A204.1 (cell line): ENCODE results near the gene KIAA0753.

Experiments
- FAIRE-seq: peaks from 2 replicates; lab custom pipeline; 2012; peaks lifted over from hg19 to GRCh38; lab: Jason Lieb, UNC

Gene KIAA0753

DNA sequence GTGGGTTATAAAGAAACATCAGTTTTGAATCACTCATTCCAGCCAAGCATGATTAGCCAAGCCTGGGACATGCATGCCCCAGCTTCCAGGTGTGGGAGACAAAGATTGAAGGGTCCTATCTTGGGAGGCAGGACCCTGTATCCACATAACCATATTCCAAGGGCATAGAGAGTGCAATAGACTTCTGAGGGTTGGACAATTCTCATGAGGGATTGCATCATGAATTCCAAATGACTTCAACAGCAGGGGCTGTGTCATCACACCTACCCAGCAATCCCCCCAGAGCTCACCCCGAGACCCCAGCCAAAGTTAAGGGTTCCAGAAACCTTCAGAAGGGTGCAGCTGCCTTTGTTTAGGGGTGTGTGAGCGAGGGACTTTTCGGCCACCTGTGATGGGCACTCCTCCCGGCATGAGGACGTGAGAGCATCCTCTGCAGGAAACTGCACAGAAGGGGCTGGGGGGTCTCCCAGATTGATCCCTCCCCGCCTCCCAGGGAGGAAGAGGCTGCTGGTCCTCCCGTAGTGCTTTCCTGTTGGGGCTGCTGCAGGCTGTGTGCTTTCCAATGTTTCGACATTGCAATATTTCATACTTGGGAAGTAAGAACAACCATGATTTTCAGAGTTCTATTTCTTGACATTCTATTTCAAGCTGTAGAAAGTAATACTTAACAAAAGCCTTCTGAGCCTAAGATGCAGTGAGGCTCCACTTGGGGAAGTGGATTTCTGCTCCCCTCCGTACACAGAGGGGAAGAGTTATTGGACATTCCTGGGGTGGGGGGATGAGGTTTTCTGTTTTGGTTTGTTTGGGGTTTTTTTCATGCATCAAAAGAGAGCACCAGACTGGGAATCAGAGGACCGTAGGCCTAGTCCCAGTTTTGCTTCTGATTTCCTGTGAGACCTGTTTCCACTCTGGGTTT is 70.9 kb downstream of the KIAA0753 start:
- FAIRE-seq: no peak

DNA sequence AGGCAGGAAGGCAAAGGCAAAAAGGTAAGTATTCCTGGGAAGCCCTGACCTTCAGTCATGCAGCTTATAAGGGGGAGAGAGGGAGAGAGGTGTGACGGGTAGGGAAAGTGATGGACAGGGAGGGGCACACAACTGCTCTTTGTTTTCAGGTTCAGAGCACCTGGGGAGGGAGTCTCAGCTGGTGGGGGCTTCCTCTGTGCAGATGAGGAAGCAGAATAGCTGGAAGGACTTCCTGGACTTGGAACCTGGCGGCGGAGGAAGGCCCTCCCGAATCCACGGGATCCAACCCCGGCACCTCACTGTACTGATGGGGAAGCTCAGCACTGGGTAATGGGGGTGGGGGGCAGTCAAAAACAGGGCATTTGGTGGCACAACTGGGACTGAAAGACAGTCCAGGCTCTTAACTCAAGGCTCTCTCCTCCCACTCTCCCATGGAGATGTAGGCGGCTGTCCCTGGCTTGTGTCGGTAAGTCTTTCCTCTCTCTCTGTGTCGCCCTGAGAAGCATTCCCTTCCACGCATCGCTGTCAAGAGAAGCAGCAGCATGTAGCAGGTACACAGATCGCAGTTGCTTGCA is 72.2 kb downstream of the KIAA0753 start:
- FAIRE-seq: no peak

DNA sequence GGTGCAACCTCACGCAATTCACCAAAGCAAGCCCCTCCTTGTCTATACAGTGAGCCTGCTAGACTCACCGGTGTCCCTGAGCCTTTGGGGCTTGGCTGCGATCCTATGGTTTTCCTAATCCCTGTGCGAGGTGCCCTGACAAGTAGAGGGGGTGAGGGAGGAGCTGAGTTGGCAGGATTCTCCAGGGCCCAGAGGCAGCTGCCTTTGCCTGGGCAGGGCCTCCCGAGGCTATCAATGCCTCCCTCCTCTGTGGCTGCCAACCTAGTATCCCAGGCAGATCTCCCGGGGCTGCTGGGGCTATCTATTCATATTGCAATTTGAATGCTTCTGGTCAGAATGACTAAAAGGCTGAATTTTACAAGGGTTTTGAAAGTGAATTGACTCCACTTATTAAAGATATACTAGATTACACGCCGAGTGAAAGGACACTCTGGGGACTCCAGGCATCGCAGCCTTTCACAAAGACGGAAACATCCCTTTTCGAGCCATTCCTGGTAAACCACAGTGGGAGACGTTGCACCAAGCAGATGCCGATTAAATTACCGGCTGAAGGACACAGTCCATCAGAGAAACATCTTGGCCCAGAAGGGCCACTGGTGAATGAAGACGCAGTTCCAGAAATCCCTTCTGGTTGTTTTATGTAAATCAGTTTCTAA is 72.9 kb downstream of the KIAA0753 start:
- no peak for FAIRE-seq

GRCh38 chr17:6561446-6561845 is 79.1 kb downstream of the KIAA0753 start:
- no peak for FAIRE-seq

- no peak for FAIRE-seq
Measured at GRCh38 chr17:6560496-6560895, 80.0 kb downstream of the KIAA0753 start.

DNA sequence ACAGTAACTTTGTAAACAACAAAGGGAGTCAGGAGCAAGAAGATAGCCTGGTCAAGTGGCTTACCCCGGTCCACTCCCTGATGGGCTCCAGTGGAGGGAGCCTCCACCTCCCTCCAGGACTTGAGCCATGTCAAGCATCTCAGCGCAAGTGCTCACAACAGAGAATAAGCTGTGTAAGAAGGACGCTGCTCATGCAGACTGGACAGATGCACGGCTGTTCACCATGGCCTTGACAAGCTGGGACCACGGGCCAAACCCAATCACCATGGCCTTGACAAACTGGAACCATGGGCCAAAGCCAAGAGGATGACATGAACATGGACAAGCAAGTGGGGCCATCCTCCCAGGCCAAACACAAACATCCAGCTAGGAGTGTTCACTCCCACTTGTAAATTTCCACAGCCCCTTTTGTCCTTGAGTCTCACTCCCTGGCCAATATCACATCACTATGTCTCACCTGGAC is 80.7 kb downstream of the KIAA0753 start:
- no peak for FAIRE-seq

- FAIRE-seq: no peak
Measured at GRCh38 chr17:6558932-6559752, 81.4 kb downstream of the KIAA0753 start.

GRCh38 chr17:6558276-6558675 is 82.2 kb downstream of the KIAA0753 start:
- no peak for FAIRE-seq

DNA sequence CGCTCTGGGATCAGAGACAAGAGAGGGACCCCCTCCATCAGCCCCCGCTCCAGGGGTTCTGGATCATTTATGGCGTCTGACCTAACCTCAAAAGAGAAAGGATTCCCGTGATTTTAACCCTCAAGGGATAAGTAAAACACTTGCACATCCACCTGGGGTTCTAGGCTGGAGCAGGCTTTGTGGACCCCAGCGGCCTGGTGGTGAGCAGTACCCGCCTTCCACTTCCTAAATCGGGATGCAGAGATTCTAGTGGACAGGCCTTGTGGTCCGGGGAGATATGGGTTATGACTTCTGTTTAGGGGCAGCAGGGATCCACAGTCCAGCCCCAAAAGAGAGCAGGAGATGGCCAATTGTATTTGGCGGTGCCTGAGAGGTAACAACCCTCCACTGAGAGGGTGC is 83.5 kb downstream of the KIAA0753 start:
- no peak for FAIRE-seq

DNA sequence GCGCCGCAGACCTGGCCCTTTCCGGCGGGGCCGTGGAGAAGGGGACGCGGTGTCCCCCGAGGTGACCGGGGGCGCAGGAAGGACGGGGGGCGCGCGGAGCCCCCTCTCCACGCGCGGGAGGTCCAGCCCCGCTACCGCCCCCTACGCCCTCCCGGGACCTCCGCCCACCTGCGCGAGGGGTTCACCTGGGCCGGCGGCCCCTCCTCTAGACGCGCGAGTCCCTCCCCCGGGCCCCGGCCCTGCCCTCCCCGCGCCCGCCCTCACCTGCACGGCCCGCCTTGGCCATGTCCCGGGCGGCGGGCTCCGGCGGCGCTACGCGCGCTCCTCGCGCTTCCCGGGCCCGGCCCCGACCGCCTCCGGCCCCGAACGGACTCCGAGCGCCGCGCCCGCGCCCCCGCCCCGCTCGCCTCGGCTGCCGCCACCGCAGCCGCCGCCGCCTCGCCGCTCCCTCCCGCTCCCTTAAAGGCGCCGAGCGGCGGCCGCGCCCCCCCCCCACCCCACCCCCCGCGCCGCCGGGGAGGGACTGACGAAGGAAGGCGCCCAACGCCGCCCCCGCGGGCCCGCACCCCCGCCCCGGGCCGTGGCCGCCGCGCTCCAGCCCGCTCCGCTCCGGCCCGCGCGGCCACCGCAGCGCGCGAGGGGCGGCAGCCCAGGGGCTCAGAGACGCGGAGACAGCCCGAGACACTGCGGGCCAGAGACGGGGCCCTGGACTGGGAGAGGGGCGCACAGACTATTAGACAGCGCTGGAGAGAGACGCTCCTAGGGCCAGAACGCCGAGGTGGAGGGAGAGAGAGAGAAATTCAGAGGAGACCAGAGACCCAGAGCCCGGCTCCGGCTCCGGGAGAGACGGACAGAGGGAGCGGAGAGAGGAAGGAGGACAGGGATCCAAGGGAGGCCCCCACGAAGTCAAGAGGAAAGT is 84.1 kb downstream of the KIAA0753 start, which contains the start of gene PITPNM3:
TSS of gene PITPNM3 (minus strand) at position 435 of the 919 bp plus-strand sequence. CDS start at position 286, 149 bp downstream.
- no peak for FAIRE-seq

- FAIRE-seq: no peak
Measured at GRCh38 chr17:6555331-6556120, 85.0 kb downstream of the KIAA0753 start.

DNA sequence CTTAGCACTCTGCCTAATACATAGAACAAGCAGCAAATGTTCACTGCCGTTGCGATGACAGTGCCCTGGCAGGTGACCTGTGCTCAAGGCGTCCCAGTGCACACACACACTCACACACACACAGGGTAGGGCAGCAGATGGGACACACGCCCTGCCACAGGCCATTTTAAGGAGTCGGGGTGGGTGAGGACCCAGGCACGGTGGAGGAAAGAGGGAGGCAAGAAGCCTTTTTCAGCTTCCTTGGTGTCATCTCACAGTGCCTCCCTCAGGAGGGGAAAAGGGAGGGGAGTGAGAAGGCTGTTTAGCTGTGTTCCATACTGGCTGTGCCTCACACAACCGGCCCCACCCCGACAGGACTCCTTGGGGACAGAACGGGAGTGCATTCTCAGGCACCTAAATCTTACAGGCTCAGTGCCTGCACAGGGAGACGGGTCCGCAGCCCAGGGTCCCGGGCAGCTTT is 85.6 kb downstream of the KIAA0753 start:
- no peak for FAIRE-seq

DNA sequence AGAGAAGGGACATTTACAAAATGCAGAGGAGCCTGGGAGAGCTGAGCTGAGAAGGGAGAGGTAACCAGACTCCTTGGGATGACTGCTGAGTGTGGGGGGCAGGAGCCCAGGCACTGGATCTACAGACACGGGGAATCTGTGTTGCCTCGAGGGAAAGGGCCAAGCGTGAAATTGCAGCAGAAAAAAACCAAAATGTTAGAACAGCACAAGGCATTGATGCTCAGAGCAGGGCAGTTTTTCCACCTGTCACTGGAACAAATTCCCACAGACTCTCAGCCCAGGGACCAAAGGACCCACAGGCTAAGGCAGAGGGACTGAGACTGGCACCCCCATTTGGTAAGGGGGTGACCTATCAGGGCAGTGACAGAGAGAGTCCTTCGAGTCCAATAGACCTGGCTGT is 86.2 kb downstream of the KIAA0753 start:
- FAIRE-seq: no peak

GRCh38 chr17:6551869-6552531 is 88.5 kb downstream of the KIAA0753 start:
- no peak for FAIRE-seq

GRCh38 chr17:6551356-6551755 is 89.2 kb downstream of the KIAA0753 start:
- no peak for FAIRE-seq

DNA sequence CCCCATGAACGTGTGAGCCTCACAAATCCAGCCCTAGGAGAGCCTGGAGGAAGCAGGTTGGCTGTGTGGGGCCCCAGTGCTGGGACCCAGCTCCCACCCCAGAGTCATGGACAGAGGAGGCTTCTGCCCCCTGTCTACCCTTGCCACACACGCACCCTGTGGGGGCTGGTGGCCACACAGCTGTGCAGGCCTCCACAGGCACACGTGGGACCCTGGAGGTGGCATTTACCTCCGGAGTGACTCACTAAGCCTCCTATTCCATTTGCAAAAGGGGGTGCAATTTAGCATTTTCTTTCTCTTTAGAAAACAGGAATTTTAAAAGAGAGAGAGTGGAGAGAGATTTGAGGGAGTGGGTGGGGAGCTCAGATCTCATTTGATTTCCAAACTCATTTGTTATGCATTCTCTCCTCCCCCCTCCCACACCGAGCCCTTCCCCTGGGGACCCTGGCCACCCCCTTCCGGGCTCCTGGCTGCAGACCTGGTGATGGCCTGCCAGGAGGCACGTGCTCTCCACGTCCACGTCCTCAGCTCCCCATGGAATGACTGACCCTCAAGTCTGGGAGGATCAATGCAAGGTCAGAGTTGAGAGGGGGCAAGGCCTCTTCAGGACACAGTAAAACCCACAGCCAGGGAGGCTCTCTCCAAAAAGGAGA is 91.0 kb downstream of the KIAA0753 start:
- no peak for FAIRE-seq

DNA sequence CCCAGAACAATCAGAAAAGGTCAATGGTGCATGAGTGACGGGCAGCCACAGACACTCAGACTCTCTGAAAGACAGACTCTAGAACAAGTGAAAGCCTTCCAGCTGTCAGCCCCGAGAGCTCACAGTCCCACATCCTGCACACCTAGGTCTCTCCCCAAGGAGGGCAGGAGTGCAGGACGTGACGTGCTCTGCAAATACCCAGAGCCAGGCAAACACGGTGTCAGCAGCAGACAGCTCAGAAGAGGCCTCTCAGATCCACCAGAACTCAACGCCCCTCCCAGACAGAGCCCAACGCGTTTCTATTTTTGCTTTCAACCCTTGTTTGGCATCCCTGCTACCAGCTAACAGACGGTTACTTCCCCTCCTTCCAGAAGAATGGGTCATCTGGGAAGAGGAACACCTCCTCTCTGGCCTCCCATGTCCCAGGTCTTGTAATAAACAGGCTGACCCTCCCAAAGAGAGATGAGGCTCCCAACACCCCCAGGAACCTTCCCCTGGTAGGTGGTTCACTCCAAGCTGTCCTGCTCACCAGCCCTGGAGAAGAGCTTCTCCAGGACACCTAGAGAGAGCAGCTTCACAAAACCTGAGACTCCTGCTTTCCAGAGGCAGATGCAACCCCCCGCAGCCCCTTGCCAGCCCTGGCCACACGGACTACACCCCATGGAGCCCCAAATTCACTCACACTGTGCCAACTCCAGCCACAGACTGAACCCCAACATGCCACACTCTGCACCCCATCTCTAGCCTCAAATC is 91.8 kb downstream of the KIAA0753 start:
- FAIRE-seq: no peak

DNA sequence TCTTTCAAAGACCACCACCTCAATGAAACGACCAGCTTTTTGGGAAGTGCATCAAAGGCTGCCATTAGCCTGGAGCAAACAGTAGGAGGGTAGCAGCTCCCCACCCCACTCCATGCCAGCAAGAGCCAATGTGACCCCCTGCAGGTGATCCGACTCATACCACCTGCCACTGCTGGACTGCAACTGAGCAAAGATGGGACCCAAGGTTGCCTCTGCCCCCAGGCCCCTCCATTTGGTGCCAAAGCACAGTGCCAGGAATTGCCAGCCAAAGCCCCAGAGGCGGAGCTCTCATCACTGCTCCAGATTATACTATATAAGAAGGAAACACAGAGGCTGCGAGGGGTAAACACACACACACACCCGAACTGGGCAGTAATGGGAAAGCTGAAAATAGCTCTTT is 92.5 kb downstream of the KIAA0753 start:
- FAIRE-seq: no peak
